HG02623 (cell line): ENCODE results near the gene EGFLAM.

Source experiments
- ATAC-seq: cut with Tn5 transposase; IDR thresholded peaks from one replicate; pipeline ENCODE4 v1.9.1; 2021; ENCODE audit warnings: moderate library complexity; ENCODE audit not compliant: unreplicated experiment

Gene EGFLAM

GRCh38 chr5:38265546-38266179 lies 7.3 kb downstream of the EGFLAM start:
- ATAC-seq, result peak; percentile 82

GRCh38 chr5:38267372-38267771 lies 9.0 kb downstream of the EGFLAM start:
- ATAC-seq, result no peak

- ATAC-seq, result no peak
Observed at GRCh38 chr5:38273626-38274025, 15.3 kb downstream of the EGFLAM start.

- no peak for ATAC-seq
Observed at GRCh38 chr5:38274370-38274769, 16.0 kb downstream of the EGFLAM start.

- ATAC-seq, result no peak
Observed at GRCh38 chr5:38284384-38284783, 26.0 kb downstream of the EGFLAM start.

GRCh38 chr5:38285226-38285625 lies 26.9 kb downstream of the EGFLAM start:
- ATAC-seq, result no peak

- no peak for ATAC-seq
Observed at GRCh38 chr5:38286002-38286401, 27.6 kb downstream of the EGFLAM start.

GRCh38 chr5:38287124-38287523 lies 28.8 kb downstream of the EGFLAM start:
- ATAC-seq, result no peak

GRCh38 chr5:38289457-38289856 lies 31.1 kb downstream of the EGFLAM start:
- no peak for ATAC-seq

- no peak for ATAC-seq
Observed at GRCh38 chr5:38290028-38290653, 31.8 kb downstream of the EGFLAM start.

GRCh38 chr5:38291355-38291754 lies 33.0 kb downstream of the EGFLAM start:
- ATAC-seq, result no peak

GRCh38 chr5:38292228-38292627 lies 33.9 kb downstream of the EGFLAM start:
- ATAC-seq, result no peak

- no peak for ATAC-seq
Observed at GRCh38 chr5:38295751-38296150, 37.4 kb downstream of the EGFLAM start.

- ATAC-seq, result no peak
Observed at GRCh38 chr5:38297830-38298608, 39.7 kb downstream of the EGFLAM start.

GRCh38 chr5:38299585-38299984 lies 41.2 kb downstream of the EGFLAM start:
- no peak for ATAC-seq

- ATAC-seq, result no peak
Observed at GRCh38 chr5:38305148-38305547, 46.8 kb downstream of the EGFLAM start.

GRCh38 chr5:38307845-38308244 lies 49.5 kb downstream of the EGFLAM start:
- ATAC-seq, result no peak

GRCh38 chr5:38316544-38317224 lies 58.3 kb downstream of the EGFLAM start:
- ATAC-seq, result no peak

- no peak for ATAC-seq
Observed at GRCh38 chr5:38317868-38318267, 59.5 kb downstream of the EGFLAM start.

- no peak for ATAC-seq
Observed at GRCh38 chr5:38319491-38319890, 61.1 kb downstream of the EGFLAM start.

- no peak for ATAC-seq
Observed at GRCh38 chr5:38321978-38322377, 63.6 kb downstream of the EGFLAM start.
